ENCODE measurements around the gene NDUFS4.
"Not testable (repeated sequence)": the region's sequence is repeated elsewhere in the genome, so short reads cannot be mapped to it uniquely, and the experiment has no call there.

The NDUFS4 gene

GRCh38 chr5:53649352-53649751 lies 88.9 kb downstream of the NDUFS4 start:
- ChIA-PET POLR2A (ENCODE audit: low non-redundant PET) (no interaction called here), CTCF (no interaction called here)
- TF ChIP-seq, protein P1, sequence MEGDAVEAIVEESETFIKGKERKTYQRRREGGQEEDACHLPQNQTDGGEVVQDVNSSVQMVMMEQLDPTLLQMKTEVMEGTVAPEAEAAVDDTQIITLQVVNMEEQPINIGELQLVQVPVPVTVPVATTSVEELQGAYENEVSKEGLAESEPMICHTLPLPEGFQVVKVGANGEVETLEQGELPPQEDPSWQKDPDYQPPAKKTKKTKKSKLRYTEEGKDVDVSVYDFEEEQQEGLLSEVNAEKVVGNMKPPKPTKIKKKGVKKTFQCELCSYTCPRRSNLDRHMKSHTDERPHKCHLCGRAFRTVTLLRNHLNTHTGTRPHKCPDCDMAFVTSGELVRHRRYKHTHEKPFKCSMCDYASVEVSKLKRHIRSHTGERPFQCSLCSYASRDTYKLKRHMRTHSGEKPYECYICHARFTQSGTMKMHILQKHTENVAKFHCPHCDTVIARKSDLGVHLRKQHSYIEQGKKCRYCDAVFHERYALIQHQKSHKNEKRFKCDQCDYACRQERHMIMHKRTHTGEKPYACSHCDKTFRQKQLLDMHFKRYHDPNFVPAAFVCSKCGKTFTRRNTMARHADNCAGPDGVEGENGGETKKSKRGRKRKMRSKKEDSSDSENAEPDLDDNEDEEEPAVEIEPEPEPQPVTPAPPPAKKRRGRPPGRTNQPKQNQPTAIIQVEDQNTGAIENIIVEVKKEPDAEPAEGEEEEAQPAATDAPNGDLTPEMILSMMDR (conservative IDR thresholded peaks at IDR 0.05; ENCODE audit: low read depth) = no peak
- H3K27ac ChIP-seq = no peak overlapping the region
- DNase-seq (ENCODE audit: low spot score) = no peak

DNA sequence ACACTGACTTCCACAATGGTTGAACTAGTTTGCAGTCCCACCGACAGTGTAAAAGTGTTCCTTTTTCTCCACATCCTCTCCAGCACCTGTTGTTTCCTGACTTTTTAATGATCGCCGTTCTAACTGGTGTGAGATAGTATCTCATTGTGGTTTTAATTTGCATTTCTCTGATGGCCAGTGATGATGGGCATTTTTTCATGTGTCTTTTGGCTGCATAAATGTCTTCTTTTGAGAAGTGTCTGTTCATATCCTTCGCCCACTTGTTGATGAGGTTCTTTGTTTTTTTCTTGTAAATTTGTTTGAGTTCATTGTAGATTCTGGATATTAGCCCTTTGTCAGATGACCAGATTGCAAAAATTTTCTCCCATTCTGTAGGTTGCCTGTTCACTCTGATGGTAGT lies 100.1 kb downstream of the NDUFS4 start:
- CTCF ChIA-PET; POLR2A ChIA-PET (ENCODE audit: low non-redundant PET); DNase-seq (ENCODE audit: low spot score); H3K27ac ChIP-seq: not testable (repeated sequence)

DNA sequence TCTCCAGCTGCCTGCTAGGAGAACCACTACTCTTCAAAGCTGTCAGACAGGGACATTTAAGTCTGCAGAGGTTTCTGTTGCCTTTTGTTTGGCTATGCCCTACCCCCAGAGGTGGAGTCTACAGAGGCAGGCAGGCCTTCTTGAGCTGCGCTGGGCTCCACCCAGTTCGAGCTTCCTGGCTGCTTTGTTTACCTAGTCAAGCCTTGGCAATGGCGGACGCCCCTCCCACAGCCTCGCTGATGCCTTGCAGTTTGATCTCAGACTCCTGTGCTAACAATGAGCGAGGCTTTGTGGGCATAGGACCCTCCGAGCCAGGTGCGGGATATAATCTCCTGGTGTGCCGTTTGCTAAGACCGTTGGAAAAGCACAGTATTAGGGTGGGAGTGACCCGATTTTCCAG lies 104.9 kb downstream of the NDUFS4 start:
- CTCF ChIA-PET; POLR2A ChIA-PET (ENCODE audit: low non-redundant PET); DNase-seq (ENCODE audit: low spot score); H3K27ac ChIP-seq: not testable (repeated sequence)

- TF ChIP-seq, protein P1 (conservative IDR thresholded peaks at IDR 0.05; ENCODE audit: low read depth) = no peak
- no peak overlapping the region for H3K27ac ChIP-seq
- POLR2A ChIA-PET (ENCODE audit: low non-redundant PET) = interaction anchor here (0.7 kb wide), 1 partner anchor 9 kb away, joined by 3 read pairs; no protein-coding TSS in a partner anchor
- DNase-seq (ENCODE audit: low spot score) = no peak
- CTCF ChIA-PET = interaction anchor here (0.7 kb wide), 1 partner anchor 752 kb away, joined by 3 read pairs; no protein-coding TSS in a partner anchor
These were observed 107.2 kb downstream of the NDUFS4 start for GRCh38 chr5:53667621-53668020.

- ChIA-PET POLR2A (ENCODE audit: low non-redundant PET) (interaction anchor here (0.7 kb wide), 1 partner anchor 28 kb away, joined by 6 read pairs; no protein-coding TSS in a partner anchor), CTCF (no interaction called here)
- H3K27ac ChIP-seq = no peak overlapping the region
- TF ChIP-seq, protein P1 (conservative IDR thresholded peaks at IDR 0.05; ENCODE audit: low read depth) = no peak
- no peak for DNase-seq (ENCODE audit: low spot score)
These were observed 111.0 kb downstream of the NDUFS4 start for GRCh38 chr5:53671447-53671846.

GRCh38 chr5:53674121-53674520 lies 113.7 kb downstream of the NDUFS4 start:
- ChIA-PET POLR2A (ENCODE audit: low non-redundant PET) (no interaction called here), CTCF (interaction anchor here (0.7 kb wide), 1 partner anchor 545 kb away, joined by 4 read pairs; no protein-coding TSS in a partner anchor)
- no peak overlapping the region for H3K27ac ChIP-seq
- TF ChIP-seq, protein P1 (conservative IDR thresholded peaks at IDR 0.05; ENCODE audit: low read depth) = no peak
- DNase-seq (ENCODE audit: low spot score) = no peak

DNA sequence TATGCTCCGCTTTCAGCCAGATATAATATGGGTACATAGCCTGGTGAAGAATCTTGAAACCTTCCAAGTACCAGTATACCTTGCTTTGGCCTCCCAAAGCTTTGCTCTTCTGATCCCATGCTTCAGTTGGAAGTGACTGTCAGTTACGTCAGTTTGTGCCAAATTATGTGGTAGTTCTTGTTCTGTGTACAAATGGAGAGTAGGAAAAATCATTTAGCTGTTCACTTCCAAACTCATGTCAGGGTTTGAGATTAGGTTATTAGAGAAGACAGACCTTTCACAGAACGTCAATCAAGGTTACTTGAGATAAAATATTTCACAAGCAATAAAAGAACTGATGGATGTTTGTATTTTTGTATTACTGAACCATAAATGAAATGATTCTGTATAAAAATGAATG lies 117.2 kb downstream of the NDUFS4 start:
- POLR2A ChIA-PET (ENCODE audit: low non-redundant PET) = no interaction called here
- CTCF ChIA-PET = interaction anchor here (0.6 kb wide), 1 partner anchor 282 kb away, joined by 4 read pairs; no protein-coding TSS in a partner anchor
- TF ChIP-seq, protein P1 (conservative IDR thresholded peaks at IDR 0.05; ENCODE audit: low read depth) = no peak
- no peak overlapping the region for H3K27ac ChIP-seq
- DNase-seq (ENCODE audit: low spot score) = no peak

Data from RWPE1 (cell line).